Heart left ventricle (tissue), 13 donors: Measurements from ENCODE around the gene OR2V1.

Experiments used
- CTCF ChIP-seq, 12 donors: fragments of 200-600 bp; sonication (generic) in 4 of 12; IDR thresholded peaks; one replicate each; pipeline versions ENCODE4 v1.5.0 to v1.8.0; 2018 to 2022; ENCODE audit warnings: antibody characterized with exemption in 12 of 12, mild to moderate bottlenecking in 5 of 12
- POLR2A ChIP-seq, 2 donors: fragments of 450-650 bp; IDR thresholded peaks; one replicate each; pipeline ENCODE4 v1.6.1; 2017; ENCODE audit warnings: antibody characterized with exemption in 2 of 2, mild to moderate bottlenecking in 2 of 2, moderate library complexity in 2 of 2
- donor health status: ischemic (EF 13 %, LVEDD 7.1; RV severe dilation, severe dysfunction).
- donor health status: DM: no; HTN: yes; CAD: no.
- donor health status: DM: no; HTN: no; CAD: no.
- donor health status: ischemic (EF 25% LVEDD 6.9; RV normal size, moderate dysfunction).
- donor health status: ischemic (EF 25% LVEDD 5.7; RV mildly dilated, moderate dysfunction).
- donor health status: ischemic (EF 35%, LVEDD 5.7; RV mildly dilated, moderate dysfunction).
- donor health status: nonischemic (EF 11% LVEDD 7.7; RV severe dilation, severe dysfunction).
- donor health status: DM: yes; HTN: yes; CAD: no.
- donor health status: PGD.
- donor health status: ischemic (EF 29% LVEDD 5.4; RV normal size, mild dysfunction).
- donor health status: nonischemic (EF 23%, LVEDD 6.1; RV moderate dilation, normal function).

- TF ChIP-seq CTCF (IDR thresholded peaks at IDR 0.05) (no peak), POLR2A (IDR thresholded peaks at IDR 0.05) (no peak)
These were observed 32.6 kb upstream of the OR2V1 start for GRCh38 chr5:181163487-181164075.
